ENCODE results near the gene LY6G5B.

LY6G5B gene

DNA sequence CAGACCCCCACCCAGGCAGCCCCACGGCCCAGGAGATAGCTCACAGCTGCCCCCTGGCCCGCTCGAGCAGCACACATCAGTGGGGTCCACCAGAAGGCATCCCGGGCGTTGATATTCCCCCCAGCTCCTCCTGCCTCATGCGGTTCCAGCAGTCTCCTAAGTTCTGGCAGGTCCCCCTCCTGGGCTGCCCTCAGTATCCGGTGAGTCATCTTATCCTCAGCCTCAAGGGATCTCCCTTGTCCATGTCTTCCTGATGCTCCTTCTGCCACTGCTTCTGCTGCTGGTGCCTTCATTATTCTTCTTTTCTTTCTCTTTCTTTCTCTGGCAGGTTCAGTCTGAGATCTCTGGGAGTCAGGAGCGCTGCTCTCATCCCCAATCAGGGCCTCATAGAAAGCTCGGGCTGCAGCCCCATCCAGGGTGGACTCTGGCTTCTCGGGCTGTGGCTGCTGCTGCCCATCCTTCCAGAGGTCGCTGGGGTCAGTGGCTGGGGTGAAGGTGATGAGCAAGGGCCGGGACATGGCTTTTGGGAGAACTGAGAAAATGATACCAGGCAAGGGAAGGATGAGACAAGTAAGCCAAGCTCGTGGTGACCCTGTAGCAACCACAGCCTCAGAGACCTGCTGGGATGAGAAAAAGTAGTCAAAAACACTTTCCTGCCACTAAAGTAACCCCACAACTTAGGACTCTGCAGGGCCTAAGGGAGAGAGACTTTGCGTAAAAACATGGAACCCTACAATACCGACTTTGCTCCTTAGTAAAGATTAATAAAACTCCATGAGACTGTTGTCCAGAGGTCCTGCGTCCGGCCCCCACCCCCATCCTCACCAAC, 5.6 kb upstream of the LY6G5B start:
- DNase-seq = peak; percentile 22

DNA sequence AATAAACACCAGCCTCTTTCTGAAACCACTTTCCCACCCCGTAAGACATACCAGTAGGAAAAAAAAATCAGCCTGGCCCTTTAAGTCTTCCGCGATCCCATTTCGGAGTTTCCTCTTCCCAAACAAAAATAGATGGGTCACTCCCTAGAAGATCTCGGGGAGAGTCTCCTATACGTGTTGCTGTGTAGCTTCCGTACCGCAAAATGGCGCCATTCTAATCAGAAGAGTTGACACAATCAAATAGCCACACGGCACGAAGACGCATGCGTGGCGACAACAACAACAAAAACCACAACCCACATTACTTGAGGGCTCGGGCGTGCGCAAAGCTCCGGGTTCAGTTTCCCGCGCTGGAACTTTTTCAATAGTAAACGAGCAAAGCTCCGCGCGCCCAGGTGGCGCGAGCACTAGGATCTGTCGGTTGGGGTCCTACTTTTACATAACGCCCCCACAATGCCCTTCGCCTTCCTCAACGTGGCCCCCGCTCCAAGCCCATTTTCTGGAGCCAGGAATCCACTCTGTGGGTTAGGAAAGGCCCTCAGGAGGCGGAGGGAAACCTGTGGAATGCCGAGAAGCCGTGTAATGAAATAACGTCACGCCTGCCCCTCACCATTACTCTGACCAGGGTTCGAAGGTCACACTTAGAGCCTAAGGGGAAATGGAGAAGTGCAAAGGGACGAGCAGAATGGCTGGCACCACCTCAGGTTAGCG, 4.8 kb upstream of the LY6G5B start, which contains the start of gene GPANK1:
TSS of gene GPANK1 (minus strand) at position 208 of the 711 bp plus-strand sequence. CDS start 519 bp downstream, outside the sequence.
- DNase-seq = peak; percentile 95

DNA sequence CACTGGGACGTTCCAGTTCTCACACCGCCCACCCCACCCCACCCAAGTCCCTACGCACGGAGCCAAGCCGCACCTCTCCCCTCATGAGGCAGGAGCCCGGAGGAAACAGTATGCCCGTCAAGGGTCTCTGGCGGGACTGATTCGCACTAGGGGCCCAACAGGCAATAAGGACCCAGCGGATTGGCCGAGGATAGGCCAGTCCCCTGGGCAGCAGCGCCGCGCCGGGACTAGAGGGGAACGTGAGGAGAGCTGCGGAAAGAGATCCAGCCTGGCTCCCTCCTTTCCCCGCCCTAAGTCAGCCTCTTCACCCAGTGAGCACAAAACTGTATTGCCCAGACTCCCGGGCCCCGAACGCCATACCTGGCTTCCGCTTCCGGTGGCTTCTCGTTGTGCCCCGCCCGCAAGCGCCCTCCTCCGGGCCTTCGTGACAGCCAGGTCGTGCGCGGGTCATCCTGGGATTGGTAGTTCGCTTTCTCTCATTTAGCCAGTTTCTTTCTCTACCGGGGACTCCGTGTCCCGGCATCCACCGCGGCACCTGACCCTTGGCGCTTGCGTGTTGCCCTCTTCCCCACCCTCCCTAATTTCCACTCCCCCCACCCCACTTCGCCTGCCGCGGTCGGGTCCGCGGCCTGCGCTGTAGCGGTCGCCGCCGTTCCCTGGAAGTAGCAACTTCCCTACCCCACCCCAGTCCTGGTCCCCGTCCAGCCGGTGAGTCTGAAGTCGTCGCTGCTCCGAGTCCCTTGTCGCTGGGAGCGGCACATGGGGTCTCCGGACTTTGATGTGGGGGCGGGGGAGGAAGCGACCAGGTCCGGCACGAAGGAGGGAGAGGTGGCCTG, 4.1 kb upstream of the LY6G5B start, which contains the start of gene CSNK2B:
TSS of gene CSNK2B (plus strand) at position 580 of the 836 bp plus-strand sequence. CDS start 752 bp downstream, outside the sequence.
- DNase-seq = peak; percentile 99

DNA sequence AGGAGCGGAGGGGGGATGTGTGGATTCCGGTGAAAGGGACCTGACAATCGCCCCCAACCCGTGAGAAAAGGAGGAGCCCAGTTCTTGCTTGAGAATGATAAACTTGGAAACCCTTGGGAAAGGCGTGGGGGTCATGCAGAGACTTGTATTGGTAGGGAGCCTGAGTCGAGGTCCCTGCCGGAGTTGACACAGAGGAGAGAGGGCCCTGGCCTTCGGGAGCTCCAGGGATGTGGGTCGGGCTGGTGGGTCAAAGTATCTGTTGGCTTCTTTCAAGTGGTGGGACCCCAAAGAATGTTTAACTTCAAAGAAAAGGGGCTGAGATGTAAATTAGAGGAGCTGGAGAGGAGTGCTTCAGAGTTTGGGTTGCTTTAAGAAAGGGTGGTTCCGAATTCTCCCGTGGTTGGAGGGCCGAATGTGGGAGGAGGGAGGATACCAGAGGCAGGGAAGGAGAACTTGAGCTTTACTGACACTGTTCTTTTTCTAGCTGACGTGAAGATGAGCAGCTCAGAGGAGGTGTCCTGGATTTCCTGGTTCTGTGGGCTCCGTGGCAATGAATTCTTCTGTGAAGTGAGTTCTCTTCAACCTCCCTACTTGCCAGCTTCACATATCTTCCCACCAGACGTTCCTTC, 3.3 kb upstream of the LY6G5B start:
- DNase-seq = no peak

DNA sequence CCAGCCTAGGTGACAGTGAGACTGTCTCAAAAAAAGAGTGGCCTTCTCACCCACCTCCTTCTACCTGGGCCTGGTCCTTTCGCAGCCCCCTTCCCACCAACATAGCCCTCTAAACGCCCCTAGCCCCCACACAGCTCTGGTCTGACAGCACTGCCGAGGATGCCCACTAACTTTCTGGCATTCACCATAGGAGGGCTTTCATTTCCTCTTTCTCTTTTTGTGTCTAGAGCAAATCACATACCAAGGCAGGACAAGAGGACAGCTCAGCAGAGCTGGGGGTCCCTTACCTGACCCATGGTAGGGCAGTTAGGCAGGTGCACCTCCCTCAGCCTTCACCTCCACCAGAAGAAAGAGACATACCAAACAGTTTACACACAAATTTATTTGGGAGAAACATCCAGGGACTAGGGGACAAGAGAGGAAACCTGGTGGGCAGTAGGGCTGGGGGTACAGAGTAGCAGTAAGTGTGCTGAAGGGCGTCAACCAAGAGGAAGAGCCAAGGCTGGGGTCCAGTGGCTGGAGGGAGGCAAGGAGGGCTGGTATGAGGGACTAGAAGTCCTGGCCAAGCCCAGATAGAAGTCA, 6.6 kb downstream of the LY6G5B start:
- no peak for DNase-seq

DNA sequence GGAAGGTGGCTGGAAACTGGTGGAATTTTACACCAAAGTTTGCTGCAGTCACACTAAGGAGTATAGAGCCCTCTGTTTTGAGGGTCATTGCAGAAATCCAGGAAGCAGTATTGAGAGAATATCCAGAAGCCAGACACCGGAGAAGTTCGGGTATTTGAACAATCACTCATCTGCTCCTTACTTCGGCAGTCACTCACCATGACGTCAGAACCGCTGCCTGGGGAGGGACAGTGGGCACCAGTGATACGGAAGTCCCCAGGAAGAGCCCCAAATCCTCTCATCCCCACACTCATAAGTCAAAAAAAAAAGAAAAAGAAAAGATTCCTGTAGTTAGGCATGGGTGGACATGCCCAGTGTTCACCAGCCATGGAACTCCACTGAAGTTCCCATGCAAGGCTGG, 7.1 kb downstream of the LY6G5B start:
- no peak for DNase-seq

DNA sequence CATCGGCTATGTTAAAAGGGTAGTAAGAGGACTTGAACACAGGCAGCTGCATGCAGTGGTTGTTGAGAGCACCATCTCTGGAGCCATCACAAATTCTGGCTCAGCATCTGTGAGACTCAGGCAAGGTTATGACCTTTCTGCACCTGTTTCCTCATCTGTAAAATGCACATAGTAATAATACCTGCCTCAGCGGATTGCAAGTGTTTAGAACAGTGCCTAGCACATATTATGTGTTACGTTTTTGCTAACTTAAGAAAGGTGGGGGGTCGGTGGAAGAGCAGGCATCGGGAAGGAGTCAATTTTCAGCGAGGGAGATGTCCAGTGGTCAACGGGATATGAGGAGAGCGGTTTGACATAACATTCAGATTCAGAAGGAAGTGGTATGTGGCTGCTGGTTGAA, 8.2 kb downstream of the LY6G5B start:
- no peak for DNase-seq

DNA sequence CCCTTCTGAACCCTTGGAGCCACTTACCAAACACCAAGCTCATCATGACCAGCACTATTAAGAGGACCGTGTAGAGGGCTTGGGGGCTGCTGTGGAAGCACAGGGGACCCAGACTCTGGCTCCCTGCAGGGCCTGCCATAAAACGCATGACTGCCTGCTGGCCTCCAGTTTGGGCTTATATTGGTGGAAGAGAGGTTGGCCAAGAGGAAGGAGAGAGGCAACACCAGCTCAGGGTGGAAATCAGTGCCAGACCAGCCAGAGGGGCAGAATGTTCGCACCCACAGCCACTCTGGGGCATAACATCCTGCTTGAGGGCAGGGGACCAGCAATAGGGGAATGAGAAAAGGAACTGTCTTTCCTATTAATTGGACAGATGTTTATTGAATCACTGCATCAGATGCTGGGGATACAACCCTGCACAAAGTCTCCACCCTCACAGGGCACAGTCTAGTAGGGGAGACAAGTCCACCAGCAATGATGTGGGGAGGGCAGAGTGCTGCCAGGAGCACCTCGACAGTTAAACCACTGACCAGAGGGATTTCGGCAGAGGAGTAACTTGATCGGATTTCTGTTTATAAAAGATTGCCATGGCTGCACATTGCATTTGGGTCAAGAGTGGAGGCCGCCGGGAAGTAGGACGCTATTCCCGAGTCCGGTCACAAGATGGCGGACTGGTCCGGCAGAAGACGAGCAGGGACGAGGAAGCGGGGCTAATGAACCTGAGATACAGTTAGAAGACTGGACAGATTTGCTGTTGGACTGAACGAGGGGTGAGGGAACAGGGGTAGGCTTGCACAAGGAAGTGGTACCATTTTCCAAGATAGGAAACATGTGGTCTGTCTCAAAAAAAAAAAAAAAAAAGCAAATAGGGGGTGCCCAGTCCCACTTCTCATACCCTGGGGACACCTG, 10.7 kb downstream of the LY6G5B start, which contains the start of gene LY6G5C:
TSS of gene LY6G5C (minus strand) at position 842 of the 909 bp plus-strand sequence. CDS start at position 148, 694 bp downstream.
- DNase-seq = peak; percentile 79

DNA sequence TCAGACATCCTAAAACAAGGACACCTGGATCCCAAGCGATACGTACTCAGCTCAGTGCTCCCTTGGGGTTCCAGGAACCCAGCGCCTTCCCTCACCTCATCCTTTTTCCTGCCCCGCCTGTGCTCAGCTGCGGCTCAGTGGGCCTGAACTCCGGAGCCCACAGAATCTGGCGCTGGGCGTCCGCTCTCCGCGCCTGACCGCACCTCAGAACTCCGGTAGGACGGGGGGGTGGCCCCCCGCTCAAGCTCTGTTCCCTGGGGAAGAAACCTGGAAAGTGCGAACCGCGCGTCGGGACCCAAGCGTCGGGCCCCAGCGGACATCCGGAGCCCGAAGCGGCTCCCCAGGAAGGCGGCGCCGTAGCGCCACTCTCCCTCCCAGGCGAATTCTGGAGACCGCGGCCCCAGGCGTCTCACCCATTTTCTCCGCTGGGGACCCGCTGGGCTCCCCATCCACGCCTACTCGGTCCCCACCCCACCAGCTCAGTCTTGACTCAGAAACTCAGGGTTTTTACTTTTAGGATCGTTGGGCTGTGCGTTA, 11.4 kb downstream of the LY6G5B start:
- peak; percentile 55 for DNase-seq

DNA sequence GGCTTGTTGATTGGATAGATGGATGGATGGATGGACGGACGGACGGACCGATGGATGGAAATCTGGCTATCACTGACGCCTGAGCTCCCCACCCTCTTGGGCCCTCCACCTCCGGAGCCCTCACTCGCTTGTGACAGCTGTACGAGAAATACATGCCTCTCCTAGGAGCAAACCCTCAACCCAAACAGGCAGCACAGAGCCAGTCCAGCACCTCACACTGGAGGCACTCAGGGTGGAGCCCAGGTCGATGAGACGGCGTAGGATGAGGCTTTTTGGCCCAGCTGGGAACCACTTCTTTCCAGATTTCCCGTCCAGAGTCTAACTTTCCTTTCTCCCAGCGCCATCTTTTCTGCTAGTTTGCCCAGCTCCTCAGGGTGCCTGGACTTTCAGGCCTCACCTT, 13.8 kb downstream of the LY6G5B start:
- no peak for DNase-seq

DNA sequence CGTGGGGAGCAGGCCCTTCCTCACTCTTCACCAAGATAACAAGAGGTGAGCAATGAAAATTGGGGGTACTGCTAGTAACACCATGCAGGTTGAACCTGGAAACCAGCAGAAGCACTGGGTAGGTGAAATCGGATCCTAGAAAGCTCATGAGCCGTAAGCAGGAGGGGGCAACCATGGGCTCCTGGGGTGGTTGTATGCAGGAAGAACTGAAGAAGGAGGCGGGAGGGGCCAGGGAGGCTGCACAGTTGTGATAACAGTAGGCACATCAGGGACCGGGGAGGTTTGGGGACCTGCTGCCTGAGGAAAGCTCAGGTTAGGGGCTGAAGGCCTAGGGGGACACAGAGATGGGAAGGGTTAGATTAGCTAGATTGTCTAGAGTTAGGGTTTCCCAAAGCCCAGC, 16.7 kb downstream of the LY6G5B start:
- DNase-seq = no peak

DNA sequence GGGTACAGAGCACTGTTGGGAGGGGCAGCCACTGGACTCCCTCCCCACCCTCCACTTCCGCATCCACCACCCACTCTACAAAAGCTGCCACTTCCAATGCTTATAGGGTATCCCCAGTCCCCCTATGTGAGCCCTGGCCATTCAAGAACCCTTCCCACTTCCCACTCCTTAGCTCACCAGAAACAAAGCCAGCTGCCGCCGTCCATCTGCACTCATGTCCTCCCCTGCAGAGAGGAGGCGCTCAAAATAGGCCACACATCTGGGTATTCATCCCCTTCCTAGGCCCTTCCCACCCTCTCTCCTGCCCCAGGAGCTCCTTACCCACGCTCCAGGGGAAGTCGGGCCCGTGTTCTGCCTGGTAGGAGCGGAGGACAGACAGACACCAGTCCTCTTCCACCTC, 17.5 kb downstream of the LY6G5B start:
- no peak for DNase-seq

DNA sequence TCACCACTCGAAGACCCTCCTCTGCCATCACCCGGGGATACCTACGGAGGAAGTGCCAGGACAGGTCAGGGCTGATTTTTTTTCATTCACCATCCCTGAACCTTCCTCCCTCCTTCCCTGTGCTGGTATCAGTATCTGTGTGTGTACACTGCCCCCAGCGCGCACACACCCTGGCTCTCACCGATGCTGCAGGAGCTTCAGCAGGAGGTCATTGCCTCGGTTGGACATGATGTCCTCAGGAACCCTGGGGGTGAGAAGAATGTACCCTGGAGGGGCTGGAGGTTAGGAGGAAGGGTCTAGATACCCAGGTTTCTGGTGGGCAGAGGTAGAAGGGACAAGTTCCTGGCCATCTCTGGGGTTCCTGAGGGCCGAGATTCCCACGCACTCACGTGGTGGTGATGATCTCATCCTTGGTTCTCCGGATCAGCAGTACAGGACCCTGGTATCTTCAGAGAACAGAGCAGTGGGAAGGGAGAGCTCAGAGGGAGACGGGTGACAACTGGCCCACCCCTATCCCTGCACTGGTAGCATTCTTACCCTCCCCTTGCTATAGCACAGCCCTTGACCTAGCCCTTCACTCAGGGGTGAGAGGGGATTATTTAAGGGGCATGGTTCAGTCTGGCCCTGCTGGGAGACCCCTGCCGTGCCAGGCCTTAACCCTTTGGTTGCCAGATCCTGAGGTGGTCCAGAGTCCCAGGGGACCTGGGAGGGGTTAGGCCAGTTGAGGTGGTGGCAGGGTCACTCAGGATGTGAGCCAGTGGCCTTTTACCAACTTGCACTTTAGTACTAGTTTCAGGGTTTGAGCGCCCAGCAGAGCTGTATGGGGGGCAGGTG, 18.3 kb downstream of the LY6G5B start:
- no peak for DNase-seq

DNA sequence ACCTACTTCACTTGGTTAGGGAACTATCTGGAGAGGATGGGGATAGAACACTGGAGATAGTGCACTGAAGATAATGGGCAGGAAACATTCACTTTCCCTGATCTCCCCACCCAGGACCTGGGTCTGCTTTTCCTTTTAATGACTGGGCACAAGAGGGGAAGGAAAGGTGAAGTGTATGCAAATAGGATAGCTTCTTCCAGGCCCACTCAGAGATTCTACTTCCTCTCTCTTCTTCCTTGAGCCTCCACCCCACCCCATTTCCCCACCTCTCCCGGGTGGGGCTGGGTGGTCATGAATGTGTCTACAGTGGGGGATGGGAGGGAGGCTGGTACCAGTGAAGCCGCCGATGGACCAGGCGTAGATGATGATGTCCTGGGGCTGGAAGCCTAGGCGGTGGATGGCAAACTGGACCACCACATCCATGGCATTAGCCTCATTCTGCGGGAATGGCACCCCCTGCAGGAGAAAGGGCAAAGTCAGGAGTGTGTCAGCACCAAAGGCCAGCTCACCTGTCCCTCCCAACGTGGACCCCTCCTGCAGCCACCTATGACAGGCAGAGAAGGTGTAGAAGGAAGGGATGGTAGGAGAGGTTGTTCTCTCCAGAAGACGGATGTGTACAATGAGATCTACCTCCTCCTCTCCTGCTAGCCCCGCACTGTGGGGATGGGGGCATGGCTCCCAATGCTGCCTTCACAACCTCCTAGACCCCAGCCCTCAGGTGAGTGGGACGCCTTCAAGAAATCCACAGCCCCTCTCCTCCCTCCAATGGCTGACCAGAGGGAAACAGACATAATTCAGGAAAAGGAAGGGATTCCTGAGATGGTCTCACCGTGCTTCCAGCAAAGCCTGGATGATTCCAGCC, 19.7 kb downstream of the LY6G5B start:
- DNase-seq = no peak

DNA sequence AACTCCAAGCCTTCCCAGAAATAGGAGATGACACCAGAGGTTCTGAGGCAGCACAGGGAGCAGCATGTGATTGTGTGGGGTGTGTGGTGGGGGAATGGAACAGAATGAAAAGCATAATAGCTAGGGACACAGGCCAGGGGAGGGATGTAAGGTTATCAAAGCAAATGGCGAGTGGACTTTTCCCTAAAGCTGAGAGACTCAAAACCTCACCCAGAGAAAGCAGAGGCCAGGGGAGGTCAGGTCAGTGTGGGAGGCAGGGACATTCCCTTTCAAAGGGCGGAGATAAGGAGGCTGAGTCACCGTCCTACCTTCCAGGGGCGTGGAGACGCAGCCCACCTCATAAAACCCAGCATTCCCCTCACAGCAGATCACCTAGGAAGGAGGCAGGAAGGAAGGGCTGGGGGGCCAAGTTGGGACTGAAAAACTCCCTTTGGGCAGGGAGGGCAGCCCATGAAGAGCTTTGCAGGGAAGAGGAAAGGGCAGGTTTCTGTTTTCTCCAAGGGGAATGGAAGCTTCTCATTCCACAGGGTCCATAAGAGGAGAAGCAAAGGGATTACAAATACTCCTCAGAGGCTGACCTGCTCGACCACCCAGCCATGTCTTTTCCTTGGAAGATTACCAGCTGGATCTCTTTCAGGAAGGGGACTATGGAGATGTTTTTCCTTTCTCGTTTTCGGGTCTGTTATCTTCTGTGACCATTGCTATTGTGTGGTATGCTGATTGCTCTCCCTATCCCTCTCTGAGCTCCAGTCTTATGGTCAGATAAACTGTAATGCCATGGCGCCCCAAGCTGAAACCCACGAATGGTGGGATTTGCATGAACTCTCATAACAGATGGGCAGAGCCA, 20.7 kb downstream of the LY6G5B start:
- no peak for DNase-seq

DNA sequence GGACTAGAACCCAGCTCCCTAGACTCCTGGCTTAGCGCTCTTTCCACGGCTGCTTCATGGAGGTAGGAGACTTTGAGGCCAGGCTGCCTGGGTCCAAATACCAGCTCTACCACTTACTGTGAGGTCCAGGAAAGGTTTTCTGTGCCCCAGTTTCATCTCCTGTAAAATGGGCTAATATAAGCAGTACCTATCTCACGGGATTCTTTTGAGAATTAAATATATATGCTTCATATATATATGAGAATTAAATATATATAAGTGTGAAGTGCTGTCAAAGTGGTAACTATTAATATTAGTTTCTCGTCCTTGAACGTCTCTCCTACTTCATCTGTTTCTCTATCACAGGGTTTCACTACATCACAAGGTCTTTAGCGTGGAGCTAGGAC, 21.3 kb downstream of the LY6G5B start:
- DNase-seq = no peak

DNA sequence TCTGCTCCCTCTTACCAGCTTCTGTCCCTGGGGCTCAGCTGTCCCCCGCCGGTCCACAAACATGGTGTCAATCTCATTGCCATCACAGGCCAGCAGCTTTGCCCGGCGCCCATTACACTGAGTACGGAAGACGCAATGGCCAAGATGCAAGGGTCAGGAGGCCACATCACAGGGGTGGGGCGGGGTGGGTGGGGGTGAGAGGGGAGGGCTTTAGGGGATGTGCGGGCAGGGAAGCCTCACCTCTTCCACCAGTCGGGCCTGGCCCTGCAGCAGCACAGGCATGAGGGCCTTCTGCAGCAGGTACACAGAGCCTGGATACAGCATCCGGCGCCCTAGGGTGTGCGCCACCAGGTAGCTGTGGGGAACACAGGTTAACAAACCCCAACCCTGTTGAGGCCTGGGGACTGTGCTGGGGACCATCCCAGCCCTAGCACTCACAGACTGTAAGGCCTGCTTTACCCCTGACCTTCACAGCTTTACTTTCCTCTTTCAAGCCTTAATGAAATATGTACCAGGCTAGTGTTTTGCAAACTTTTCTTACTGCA, 21.9 kb downstream of the LY6G5B start:
- no peak for DNase-seq

DNA sequence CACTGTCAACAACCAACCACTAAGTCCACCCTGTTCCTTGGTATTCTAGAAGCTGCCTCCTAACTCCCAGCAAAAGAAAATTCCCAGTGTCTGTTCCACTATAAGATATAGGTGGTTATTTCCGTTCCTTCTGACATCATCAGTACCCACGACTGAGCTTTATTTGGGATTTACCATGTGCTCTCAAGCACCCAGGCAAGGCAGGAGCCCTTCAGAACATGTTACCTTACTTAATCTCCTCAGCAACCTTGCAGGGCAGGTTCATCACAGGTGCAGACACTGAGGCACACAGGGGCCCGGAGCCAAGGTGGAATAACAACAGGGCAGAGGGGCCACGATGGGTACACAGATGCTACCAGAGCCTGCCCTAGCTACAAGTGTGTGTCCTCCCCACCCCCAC, 22.6 kb downstream of the LY6G5B start:
- DNase-seq = no peak

All from activated CD4-positive, alpha-beta T cell treated with anti-CD3 and anti-CD28 coated beads, Interleukin-10, Interleukin-2, amounts not matched to agents 100 ng/mL and 50 ng/mL, durations not matched to agents 16 hours and 8 hours (primary cell).